Caco-2 (cell line): Measurements from ENCODE around the gene PLEKHN1. TPM values are rescaled to one million over a fixed set of nuclear protein-coding genes. Genes with fewer than 3 reads are reported as not detected.

Experiments used
- BruUV-seq: library from RNA; stranded (reverse); fragments of 400-500 nt; replicated peaks from 2 replicates; lab custom pipeline; 2021; lab: Mats Ljungman, UMichigan
- CTCF ChIA-PET: fragments of 300-600 bp; sonication (Branson Sonifier 250); formaldehyde crosslinking; loops from one replicate; lab custom pipeline; 2022; ENCODE audit warnings: antibody characterized with exemption; lab: Charles Lee
- POLR2A ChIA-PET: fragments of 300-600 bp; sonication (Branson Sonifier 250); formaldehyde crosslinking; loops from one replicate; lab custom pipeline; 2022; ENCODE audit warnings: antibody characterized with exemption; lab: Charles Lee
- DNase-seq, 2 experiments: peaks; one replicate each; pipeline versions ENCODE4 v3.0.0 to v3.0.0-alpha.2; 2020 to 2022
- H3K27me3 ChIP-seq: replicated peaks from 2 replicates; pipeline ENCODE4 v1.6.0; 2011; ENCODE audit warnings: low read length; ENCODE audit not compliant: control insufficient read depth, insufficient read depth
- H3K36me3 ChIP-seq: 2 replicates; pipeline ENCODE4 v1.5.1; 2011; ENCODE audit warnings: low read length; ENCODE audit not compliant: control insufficient read depth, insufficient read depth
- H3K4me1 ChIP-seq: fragments of 250-450 bp; sonication (Bioruptor Pico); 2 replicates; pipeline ENCODE4 v1.5.1; 2020; ENCODE audit warnings: mild to moderate bottlenecking
- H3K4me3 ChIP-seq: 2 replicates; pipeline ENCODE4 v1.5.1; 2011; ENCODE audit warnings: low read depth, mild to moderate bottlenecking, control low read depth, low read length
- H3K9me3 ChIP-seq: fragments of 250-450 bp; sonication (Bioruptor Pico); 2 replicates; pipeline ENCODE4 v1.5.1; 2020; ENCODE audit warnings: mild to moderate bottlenecking, moderate library complexity
- H3K27ac Mint-ChIP-seq: one replicate; pipeline ENCODE4 v1.8.0; 2022; ENCODE audit warnings: mixed read lengths; ENCODE audit not compliant: unreplicated experiment
- H3K27me3 Mint-ChIP-seq: one replicate; pipeline ENCODE4 v1.8.0; 2022; ENCODE audit warnings: mixed read lengths; ENCODE audit not compliant: insufficient read depth, unreplicated experiment
- H3K36me3 Mint-ChIP-seq: one replicate; pipeline ENCODE4 v1.8.0; 2022; ENCODE audit warnings: mild to moderate bottlenecking, mixed read lengths; ENCODE audit not compliant: insufficient read depth, unreplicated experiment
- H3K4me1 Mint-ChIP-seq: one replicate; pipeline ENCODE4 v1.8.0; 2022; ENCODE audit warnings: low read depth, mixed read lengths; ENCODE audit not compliant: unreplicated experiment
- H3K4me3 Mint-ChIP-seq: one replicate; pipeline ENCODE4 v1.8.0; 2022; ENCODE audit warnings: mild to moderate bottlenecking, moderate library complexity, mixed read lengths; ENCODE audit not compliant: unreplicated experiment
- H3K9me3 Mint-ChIP-seq: one replicate; pipeline ENCODE4 v1.8.0; 2022; ENCODE audit warnings: mixed read lengths; ENCODE audit not compliant: unreplicated experiment
- CTCF ChIP-seq, 2 experiments: fragments of 200-600 bp in 1 of 2; IDR thresholded peaks; 1 replicate in 1 of 2; 2 replicates in 1 of 2; pipeline versions ENCODE4 v1.5.1 to v1.8.0; 2011 to 2022; ENCODE audit warnings: antibody characterized with exemption in 1 of 2, control low read depth in 1 of 2, inconsistent platforms in 1 of 2, low read depth in 1 of 2, low read length in 1 of 2, mild to moderate bottlenecking in 1 of 2, moderate library complexity in 1 of 2; ENCODE audit not compliant: insufficient read depth in 1 of 2, severe bottlenecking in 1 of 2, unreplicated experiment in 1 of 2
- intact Hi-C: fragments of 100-400 bp; cut with micrococcal nuclease; formaldehyde crosslinking; loops from one replicate; pipeline ENCODE4 v1.10.0; 2022; ENCODE audit not compliant: unreplicated experiment
- total RNA-seq: library from RNA; stranded (reverse); gene quantifications from 2 replicates; pipeline ENCODE4 v1.2.3, GENCODE V29; 2022

The PLEKHN1 gene
- total RNA-seq, 1 experiment from 2014 or later, result 3.1 TPM

GRCh38 chr1:937521-937920, 28.8 kb upstream of the PLEKHN1 start:
- Histone ChIP-seq H3K36me3 (no peaks in the 10 kb centered on the region), H3K27me3 (peaks cover 6% of the 10 kb centered on the region; the same call in 1 of the 2 replicates), H3K4me3 (no peak overlapping the region), H3K4me1 (peaks cover 14% of the 10 kb centered on the region), H3K9me3 (no peaks in the 10 kb centered on the region)
- no peak for TF ChIP-seq CTCF (IDR thresholded peaks at IDR 0.05; ENCODE audit: insufficient read depth in 1 of 2, low read depth in 1 of 2, low read length in 1 of 2, severe bottlenecking in 1 of 2, unreplicated experiment in 1 of 2)
- DNase-seq, result no peak
- Mint-ChIP-seq H3K36me3 (peaks cover 7% of the 10 kb centered on the region), H3K9me3 (no peaks in the 10 kb centered on the region), H3K4me1 (peaks cover 6% of the 10 kb centered on the region), H3K4me3 (no peak overlapping the region), H3K27ac (no peak overlapping the region), H3K27me3 (peaks cover 6% of the 10 kb centered on the region)
- ChIA-PET CTCF (interaction anchor here (0.6 to 1.2 kb wide), 5 partner anchors 31 to 84 kb away, joined by 3 to 8 read pairs (median 3); no protein-coding TSS in a partner anchor), POLR2A (no interaction called here)
- BruUV-seq, result no TSS peak
- intact Hi-C loops, result loop anchor here (5.0 kb wide), 1 partner anchor 35 kb away; no protein-coding TSS in a partner anchor

- H3K4me1 Mint-ChIP-seq, result peaks cover 6% of the 10 kb centered on the region
- no peak overlapping the region for H3K4me3 Mint-ChIP-seq
- peak; percentile 54 to 77 for TF ChIP-seq CTCF (IDR thresholded peaks at IDR 0.05; ENCODE audit: insufficient read depth in 1 of 2, low read depth in 1 of 2, low read length in 1 of 2, severe bottlenecking in 1 of 2, unreplicated experiment in 1 of 2)
- H3K36me3 Mint-ChIP-seq, result peaks cover 7% of the 10 kb centered on the region
- no peak overlapping the region for H3K27ac Mint-ChIP-seq
- intact Hi-C loops, result loop anchor here (5.0 kb wide), 1 partner anchor 36 kb away; no protein-coding TSS in a partner anchor
- ChIA-PET POLR2A (no interaction called here), CTCF (interaction anchor here (0.6 to 1.2 kb wide), 10 partner anchors 18 to 143 kb away, joined by 3 to 10 read pairs (median 4); no protein-coding TSS in a partner anchor)
- peaks cover 6% of the 10 kb centered on the region for H3K27me3 Mint-ChIP-seq
- peaks cover 6% of the 10 kb centered on the region; the same call in 1 of the 2 replicates for H3K27me3 ChIP-seq
- peak; percentile 64 to 73 for DNase-seq
- BruUV-seq, result no TSS peak
- no peak overlapping the region for H3K4me3 ChIP-seq
- no peaks in the 10 kb centered on the region for H3K36me3 ChIP-seq
- H3K9me3 Mint-ChIP-seq, result no peaks in the 10 kb centered on the region
- H3K4me1 ChIP-seq, result peaks cover 20% of the 10 kb centered on the region
- no peaks in the 10 kb centered on the region for H3K9me3 ChIP-seq
Measured at GRCh38 chr1:938088-938683, 28.1 kb upstream of the PLEKHN1 start.

- Mint-ChIP-seq H3K27me3 (peaks cover 6% of the 10 kb centered on the region), H3K9me3 (no peaks in the 10 kb centered on the region), H3K36me3 (peaks cover 9% of the 10 kb centered on the region), H3K4me3 (no peak overlapping the region), H3K4me1 (peaks cover 6% of the 10 kb centered on the region), H3K27ac (no peak overlapping the region)
- DNase-seq, result no peak
- Histone ChIP-seq H3K9me3 (no peaks in the 10 kb centered on the region), H3K36me3 (no peaks in the 10 kb centered on the region), H3K4me1 (peaks cover 20% of the 10 kb centered on the region), H3K4me3 (no peak overlapping the region), H3K27me3 (peaks cover 6% of the 10 kb centered on the region; the same call in 1 of the 2 replicates)
- POLR2A ChIA-PET, result no interaction called here
- CTCF ChIA-PET, result interaction anchor here (0.6 to 2.1 kb wide), 8 partner anchors 19 to 143 kb away, joined by 3 to 10 read pairs (median 6); no protein-coding TSS in a partner anchor
- intact Hi-C loops, result loop anchor here (5.0 kb wide), 1 partner anchor 37 kb away; no protein-coding TSS in a partner anchor
- BruUV-seq, result no TSS peak
- no peak for TF ChIP-seq CTCF (IDR thresholded peaks at IDR 0.05; ENCODE audit: insufficient read depth in 1 of 2, low read depth in 1 of 2, low read length in 1 of 2, severe bottlenecking in 1 of 2, unreplicated experiment in 1 of 2)
Measured at GRCh38 chr1:938711-939489, 27.4 kb upstream of the PLEKHN1 start.
